EL (cell line): ENCODE data around the gene GNG12.

ENCODE experiments used
- DNase-seq: peaks from one replicate; pipeline ENCODE4 v3.0.0-alpha.2; 2016

Gene GNG12

DNA sequence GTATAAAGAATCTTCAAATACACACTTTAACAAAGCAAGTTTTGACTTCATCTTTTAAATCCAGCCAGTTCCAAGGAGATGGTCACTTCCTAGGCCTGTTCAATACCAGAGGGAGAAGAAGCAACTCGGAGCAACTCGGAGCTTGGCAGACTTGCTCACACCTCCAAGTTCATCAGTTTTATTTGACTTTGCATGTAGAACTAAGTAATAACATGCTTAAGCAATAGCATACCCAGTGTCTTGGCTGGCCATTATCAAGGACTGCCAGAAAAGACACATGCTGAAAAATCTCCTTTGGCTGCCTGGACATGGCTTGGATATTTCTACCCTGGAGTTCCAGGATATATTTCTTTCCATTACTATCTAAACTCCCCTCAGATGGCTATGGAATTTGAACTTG lies 52.6 kb downstream of the GNG12 start:
- DNase-seq = no peak

DNA sequence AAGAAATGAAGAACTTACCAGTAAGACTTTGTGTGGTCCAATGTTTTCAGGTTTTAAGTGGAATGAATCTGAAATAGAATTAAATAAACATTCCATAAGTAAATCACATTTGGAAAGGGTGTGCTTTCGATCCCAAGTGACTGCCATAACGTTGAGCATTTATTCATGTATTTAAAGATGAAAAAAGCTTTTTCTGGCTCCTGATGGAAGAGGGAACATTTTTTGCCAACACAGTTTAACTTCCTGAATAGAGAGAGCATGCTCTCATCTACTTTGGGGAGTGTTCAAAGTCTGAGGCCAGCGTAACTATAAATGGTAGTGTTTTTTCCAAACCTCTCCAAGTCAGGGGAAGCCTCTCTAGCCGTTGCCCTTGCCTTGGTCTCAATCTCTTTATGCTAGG lies 55.8 kb downstream of the GNG12 start:
- DNase-seq = no peak

DNA sequence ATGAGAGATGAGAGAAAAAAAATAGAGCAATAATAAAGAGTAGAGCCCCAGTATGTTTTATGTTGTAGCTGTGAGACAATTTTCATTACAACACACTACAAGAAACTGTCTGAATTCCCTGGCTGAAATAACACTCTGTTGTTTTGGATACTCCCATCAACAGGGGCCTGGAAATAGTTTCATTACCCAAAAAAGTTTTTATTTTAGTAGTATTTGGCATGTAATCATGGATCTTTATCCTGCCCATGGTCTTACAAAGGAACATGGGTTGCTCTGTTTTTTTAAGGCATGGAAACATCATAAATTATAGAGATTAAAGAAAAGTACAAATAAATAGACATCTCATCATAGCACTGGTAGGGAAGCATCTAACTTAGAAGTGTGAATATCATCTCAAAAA lies 56.3 kb downstream of the GNG12 start:
- DNase-seq = no peak

DNA sequence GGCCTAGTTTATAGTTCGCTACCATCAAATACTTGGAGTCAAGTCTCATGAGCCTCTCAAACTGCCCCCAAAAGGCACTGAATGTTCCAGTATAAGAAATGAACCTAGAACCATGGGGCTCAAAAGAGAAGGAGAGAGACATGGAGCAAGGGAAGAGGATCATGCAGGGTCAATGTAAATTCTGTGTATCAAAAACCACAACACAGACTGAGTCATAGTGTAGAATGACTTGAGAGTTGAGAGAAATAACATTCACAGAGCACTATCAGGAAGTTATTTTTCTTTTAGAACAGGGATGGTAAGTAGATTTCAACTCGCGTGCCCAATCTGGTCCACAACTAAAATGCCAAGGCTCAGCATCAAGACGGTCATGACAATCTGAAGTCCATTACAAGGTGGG lies 59.8 kb downstream of the GNG12 start:
- peak; percentile 49 for DNase-seq

DNA sequence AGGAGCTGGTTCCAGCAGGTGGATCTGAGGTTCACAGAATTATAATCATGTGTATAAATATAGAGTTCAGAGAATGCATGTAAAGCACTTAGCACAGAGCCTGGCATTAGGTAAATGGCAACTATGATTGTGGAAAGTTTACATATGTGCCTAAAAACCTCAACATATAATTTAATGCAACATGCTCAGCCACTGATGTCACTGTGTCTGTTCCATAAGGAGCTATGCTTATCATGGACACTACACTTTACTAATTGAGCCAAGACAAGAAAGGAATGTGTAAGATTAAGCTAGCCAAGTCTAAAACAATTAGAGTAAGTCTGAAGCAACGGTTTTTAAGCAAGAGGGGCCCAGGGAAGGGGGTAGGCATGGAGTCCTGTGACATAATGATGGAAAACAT lies 61.5 kb downstream of the GNG12 start:
- DNase-seq = peak; percentile 35

DNA sequence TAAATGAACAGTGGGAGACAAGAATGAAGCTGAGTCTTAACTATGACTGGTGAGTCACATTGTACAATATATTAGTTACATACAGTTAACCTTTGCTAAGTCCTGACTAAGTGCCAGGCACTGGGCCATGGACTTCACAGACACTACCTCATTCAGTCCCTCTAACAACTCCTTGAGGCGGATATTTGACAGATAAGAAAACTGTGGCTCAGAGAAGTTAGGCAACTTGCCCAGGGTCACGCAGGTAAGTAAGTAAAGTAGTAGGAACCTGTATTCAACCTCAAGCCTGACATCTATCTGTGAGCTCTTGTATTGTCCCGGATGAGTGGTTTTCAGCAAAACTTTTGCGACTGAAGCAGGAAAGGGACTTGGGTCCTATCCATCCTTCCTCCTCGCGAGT lies 62.1 kb downstream of the GNG12 start:
- DNase-seq = peak; percentile 82

DNA sequence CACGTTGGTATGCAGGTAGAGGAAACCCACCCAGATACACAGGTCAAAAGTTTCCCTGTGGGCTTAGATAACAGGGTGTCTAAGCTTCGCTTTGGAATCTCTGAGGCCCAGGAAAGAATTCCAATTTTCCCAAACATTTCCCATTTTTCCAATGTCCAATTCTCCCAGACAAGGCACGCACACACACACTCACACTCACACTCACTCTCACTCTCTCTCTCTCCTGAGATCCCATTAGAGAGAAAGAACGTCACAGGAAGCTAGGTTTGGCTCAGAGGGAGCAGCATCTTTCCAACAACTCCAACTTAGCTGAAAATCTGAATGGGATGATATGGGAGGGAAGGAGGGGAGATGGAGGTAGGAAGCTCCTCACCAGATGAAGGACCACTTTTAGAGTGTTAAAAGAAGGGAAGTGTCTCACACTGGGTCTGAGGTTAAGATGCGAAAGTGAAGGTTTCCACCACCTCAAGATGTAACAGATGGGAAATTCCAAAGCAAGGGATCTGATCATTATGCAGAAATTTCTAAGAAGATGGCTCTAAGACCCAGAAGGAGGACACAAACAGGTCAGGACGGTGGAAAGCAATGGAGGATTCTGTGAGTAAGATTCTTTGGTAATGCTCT lies 63.5 kb downstream of the GNG12 start:
- no peak for DNase-seq

DNA sequence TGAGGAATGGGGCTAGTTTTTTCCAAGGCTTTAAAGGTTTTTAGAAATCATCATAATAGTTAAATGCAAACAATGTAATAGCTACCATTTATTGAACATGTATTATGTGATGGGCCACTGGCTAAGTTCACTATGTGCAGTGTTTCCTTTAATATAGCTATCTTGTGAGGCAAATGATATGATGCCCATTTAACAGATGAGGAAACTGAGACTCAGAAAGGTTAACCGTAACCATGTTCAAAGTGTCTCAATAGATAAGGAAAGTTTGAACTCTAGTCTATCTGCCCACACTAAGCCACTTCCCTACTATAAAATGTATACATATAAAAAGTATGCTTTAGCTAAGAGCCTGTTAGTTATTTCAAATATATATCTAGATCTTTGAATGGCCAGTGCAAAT lies 64.8 kb downstream of the GNG12 start:
- DNase-seq = no peak

DNA sequence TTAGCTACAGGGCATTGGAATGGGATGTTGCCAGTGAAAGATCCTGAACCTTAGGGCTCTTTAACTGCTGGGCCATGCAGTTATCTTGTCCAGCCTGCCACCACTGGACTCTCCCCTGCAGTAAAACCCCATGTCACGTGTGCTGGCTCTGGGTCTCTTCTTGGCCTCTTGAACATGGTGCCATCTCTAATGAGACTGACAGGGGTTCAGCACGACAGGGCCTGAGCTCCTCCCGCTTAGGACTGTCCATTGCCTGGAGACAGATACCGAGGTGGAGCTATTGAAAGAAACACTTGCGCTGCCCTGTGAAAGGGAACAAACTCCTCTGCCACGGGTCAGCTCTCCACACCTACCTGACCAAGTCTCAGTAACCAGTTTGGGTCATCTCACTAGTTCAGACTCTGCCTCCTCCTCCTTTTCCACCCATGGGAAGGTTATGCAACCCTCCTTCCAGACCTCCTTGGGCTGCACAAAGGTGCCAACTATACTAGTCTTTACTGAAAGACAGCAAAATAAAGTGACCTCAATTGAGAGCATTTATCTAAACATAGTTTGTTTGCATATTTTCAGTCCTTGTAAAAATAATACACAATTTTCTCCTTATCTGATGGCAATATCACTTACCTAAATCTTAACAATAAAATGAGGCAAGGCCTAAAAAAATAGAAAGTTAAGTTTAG lies 66.0 kb downstream of the GNG12 start:
- no peak for DNase-seq

DNA sequence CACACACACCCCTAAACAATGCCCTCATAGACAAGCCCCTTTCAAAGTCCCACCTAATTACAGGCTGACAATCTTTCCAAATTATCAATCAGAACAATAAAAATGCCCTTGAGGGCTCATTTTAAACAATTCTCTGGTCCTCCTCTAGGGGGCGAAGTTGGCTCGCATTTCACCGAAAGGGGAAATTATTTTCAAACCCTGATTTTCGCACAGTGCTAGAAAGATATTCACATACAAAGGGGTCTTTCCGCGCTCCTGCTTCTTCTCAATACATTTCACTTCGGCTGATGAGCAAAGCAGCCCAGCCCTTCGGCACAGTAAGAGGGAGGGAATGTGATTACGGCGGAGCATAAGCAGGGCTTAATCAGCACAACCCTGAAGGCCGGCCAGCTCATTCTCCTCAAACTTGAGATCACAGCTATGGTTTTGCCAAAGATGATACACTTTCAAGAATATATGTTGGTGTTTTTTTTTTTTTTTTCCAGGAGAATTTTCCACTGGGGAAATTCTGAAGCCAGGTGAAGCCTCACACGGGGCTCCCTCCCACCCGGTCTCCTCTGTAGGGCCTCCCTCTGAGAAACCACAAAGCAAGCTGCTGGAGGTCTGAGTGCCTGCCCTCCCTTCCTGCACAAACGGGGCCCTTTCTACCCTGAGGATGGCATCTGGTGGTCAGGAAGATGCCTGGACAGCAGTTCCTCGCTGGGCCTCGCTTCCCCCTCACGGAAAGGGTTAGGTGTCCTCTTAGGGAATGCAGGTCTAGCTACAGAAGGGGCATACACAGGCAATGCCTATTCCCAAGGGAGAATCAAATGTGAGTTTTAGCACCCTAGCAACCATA lies 66.9 kb downstream of the GNG12 start:
- DNase-seq = peak; percentile 91

DNA sequence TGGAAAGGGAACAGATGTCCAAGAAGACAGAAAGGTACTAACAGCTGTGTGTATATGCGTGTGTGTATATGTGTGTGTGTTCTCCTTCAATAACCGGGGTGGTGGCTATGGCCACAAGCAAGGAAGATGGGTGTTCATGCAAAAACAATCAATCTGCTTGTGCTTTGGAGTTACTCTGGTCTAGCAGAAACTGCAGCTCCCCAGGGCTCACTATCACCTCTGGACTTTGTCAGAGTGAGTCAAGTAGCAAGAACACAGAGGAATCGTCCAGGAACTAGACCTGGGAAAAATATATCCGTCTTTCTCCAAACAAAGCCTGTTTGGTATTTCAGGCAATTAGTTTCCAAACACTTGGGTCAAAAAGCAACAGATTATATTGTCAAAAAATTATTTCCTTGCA lies 68.6 kb downstream of the GNG12 start:
- DNase-seq = no peak

DNA sequence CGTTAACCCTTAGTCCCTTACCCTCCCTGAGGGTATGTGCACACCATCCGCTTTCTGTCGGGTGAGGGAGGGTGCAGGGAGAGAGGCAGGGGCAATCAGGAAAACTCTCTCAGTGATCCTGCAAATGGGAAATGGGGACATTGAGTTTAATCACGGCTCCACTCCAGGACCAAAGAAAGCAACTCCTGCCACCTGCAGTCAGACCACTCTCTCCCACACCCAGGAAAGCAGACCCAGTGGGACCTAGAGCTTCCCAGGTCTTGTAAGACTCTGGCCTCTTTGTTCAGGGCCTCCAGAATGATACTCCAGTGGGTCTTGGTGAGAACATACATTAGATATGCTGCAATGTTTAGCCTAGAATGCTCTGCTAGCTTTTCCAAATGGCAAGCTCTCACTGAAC lies 71.5 kb downstream of the GNG12 start:
- no peak for DNase-seq

DNA sequence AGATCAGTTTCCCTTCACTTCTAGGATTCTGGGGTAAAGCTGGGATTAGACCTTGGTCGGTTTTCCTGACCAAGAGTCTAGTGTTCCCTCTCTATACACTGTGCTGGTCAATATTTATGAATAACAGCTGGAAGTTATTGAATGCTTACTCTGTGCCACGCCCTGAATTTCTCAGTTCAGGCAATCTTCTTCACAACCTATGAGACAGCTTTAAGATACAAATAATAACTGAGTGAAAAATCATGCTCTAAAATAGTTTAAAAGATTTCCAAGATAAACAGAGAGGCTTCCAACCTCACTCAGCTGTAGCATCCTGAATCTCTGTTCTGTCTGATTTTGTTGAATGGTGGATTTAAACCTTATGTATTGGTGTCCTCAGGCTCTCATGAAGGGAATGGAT lies 72.2 kb downstream of the GNG12 start:
- DNase-seq = no peak

DNA sequence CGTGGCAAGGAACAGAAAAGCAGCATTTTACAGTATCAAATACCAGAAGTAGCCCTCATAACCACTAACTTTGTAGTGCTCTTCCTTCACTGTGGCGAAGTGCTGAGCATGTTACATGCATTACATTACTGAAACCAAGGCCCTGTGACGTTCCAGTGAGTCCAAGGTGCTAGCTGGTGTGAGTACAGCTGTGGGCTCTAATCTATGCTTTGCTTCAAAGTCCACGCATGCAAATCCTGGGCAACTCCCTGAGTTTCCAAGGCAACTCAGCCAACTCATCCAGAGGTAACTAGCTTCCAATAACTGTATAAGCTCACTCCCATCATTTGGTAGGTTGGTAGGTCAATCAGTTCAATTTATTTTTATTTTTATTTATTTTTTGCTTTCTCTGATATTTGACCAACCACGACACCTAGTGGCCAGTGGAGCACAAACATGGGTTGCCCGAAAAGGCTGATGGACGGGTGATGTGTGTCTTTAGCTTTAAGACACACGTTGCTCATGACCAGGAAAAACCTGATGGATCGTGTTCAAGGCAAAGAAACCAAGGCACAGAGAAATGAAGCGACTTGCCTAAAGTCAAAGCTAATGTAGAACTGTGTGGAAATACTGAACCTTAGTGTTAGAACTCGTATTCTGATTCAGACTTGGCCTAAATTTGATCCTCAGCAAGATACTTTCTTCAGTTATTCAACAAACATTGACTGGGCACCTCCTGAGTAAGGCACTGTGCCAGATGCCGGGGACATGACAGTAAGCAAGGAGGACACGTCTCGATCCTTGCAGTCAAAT lies 73.0 kb downstream of the GNG12 start:
- peak; percentile 72 for DNase-seq

DNA sequence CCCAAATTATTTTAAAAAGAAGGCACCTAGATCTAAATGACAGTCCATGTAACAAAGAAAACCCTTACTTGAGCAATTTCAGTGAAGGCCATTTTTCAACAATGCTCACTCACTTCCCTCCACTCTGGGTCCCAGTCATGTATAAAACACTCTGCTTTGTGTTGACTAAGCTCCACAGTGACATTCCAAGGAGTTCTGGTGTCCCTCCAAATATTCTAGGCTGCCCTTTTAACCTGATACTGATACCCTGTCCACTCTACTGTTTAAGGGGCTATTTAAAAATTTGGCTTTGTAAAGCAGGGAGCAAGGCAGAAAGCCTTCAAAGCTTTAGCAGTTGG lies 73.6 kb downstream of the GNG12 start:
- DNase-seq = peak; percentile 52

DNA sequence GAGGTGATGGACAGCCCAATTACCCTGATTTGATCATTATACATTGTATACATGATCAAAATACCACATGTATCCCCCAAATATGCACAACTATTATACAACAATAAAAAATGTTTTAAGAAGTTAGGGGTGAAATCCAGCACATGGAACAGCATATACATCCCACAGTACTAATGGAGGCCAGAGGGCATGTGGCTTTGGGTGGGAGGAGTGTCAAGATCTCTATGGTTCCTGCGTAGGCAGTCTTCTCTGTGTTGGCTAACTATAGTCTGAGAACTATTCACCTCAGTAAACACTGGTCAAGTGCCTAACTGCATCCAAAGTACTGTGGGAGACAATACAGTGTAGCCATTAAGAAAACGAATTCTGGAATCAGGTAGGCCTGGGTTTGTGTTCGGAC lies 74.2 kb downstream of the GNG12 start:
- no peak for DNase-seq

DNA sequence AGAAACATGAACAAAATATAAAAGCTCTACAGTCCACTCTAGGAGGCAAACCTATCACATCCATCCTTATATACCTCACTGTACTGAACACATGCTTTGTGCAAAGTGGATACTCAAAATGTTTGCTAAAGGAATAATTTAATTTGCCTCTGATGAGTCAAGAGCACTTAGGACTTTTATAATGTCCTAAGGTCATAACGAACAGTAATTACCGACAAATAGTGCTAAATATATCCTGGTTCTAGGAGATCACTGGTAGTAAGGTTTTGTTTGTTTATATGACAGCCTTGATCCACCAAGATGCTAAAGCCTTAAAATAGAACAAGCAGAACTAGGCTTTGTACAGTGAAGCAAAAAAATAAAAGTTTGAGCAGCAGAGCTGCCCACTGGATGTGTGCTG lies 77.6 kb downstream of the GNG12 start:
- no peak for DNase-seq

DNA sequence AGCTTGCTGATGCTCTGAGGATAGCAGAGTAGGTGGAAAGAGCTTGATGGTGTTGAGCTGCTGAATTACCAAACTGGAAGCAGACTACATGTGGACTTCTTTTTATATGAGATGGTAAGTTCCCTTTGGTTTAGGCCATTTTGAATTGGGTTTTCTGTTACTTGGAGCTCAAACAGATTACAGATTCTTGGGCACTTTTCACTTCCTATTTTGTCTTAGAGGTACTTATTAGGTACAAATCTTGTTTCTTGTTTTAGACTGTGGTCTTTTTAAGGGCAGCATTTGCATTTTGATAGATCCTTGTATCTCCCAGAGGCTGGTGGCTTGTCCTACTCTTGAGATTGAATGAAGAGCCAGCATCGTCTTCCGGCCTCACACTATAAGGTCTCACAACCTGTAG lies 78.1 kb downstream of the GNG12 start:
- no peak for DNase-seq

DNA sequence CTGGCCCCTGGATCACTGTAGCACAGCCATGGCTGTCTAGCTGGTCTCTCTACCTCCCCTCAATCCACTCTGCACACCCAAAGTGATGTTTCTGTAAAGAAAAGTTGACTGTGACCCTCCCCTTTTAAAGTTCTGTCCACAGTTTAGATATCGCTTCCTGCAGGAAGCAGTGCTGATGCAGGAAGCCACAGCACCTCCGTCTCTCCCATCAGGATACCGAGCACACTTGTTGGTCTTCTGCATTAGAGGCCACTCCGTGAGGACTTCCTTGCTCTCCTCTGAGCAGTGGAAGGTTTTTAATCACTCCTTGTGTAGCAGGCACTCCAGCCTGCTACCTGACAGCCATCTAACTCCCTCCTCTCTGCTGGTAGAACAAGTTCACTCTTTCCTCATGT lies 78.7 kb downstream of the GNG12 start:
- no peak for DNase-seq

DNA sequence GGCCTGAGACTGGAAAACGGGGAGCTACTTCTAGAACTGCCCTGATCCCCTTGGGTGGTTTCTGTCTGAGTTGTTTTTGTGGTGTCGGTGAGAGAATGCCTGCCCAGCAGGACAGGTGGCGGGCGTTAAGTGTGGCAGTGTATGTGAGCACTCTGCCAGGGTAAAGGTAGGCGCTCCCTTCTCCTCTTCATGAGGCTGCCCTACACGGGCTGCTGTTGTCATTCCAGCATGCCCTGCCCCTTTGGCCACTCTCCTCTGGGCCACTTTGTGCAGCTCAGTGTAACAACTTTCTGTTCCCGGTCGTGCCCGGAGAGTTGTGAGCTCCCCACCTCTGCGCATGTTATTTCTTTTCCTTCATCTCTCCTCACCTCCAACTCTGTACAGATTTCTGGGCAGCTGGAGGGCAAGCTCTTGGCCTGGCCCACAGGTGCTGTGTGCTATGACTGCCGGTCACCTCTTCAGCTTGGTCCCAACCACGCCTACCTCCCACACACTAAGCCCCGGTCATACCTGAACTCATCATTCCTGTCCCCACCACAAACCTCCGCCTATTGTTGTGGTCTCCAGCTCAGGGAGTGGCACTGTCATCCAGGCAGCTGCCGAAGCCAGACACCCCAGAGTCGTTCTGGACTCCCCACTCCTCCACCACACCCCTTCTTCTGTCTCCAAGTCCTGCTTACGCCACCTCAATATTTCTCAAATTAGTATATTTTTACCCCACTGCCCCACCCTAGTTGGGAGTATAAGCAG lies 79.3 kb downstream of the GNG12 start:
- no peak for DNase-seq

DNA sequence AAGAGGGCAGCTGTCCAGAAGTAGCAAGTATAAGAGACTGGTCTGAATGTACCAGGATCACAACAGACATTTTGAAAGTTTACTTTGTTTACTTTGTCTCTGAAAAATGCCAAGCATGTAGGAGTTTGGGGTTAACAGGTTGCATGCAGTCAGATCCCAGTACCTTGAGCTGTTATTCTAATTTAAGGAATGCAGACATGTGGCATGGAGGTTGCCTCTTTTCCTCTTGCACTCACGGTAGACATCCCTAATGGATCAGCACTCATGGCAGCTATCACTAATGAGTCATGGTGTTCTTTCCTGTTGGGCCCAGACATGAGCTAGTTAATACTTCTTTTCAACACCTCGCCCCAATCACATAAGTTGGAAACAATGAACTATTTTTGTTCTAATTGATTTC lies 81.0 kb downstream of the GNG12 start:
- peak; percentile 68 for DNase-seq

DNA sequence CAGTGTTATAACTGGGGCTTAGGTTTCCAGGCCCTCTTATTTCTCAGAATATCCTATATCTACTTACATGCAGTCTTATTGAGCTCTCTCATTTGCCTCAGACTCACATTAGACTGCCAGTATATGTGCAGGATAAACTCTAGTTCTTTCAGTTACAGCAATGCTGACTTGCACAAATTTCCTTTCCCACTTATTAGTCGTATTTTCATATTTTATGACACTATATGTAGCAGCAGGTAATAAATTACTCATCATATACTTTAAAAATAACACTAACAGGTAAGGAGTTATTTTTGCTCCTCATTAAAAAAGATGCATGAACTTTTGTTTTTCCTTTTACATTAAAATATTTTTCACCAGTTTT lies 82.6 kb downstream of the GNG12 start:
- no peak for DNase-seq
